Measurements from ENCODE around the gene CA14.

DNA sequence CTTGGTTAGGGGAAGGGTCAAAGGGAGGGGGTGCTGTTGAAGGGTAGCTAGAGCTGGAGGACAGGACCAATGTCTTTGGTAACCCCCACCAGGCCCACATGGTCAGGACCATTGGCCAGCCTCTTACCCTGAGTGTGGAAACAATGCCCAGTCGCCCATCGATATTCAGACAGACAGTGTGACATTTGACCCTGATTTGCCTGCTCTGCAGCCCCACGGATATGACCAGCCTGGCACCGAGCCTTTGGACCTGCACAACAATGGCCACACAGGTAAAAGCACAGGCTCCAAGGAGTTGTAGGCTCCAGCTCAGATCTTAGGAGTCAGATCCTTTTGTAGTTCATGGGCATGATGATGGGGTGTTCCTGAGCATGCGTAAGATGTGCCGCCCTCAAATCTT, 3.8 kb downstream of the CA14 start:
- TF ChIP-seq CBX8 (IDR thresholded peaks at IDR 0.05) (no peak), RFX5 (IDR thresholded peaks at IDR 0.05) (no peak), HOXB5 (CRISPR knock-in tag; IDR thresholded peaks at IDR 0.05) (no peak), POLR2A (IDR thresholded peaks at IDR 0.05; ENCODE audit: low read length) (no peak), MYC (IDR thresholded peaks at IDR 0.05; ENCODE audit: borderline replicate concordance, low read length) (no peak), ZFP36 (IDR thresholded peaks at IDR 0.05; ENCODE audit: borderline replicate concordance, partially characterized antibody) (no peak), POLR2AphosphoS2 (conservative IDR thresholded peaks at IDR 0.05; ENCODE audit: low read length) (no peak), JUN (IDR thresholded peaks at IDR 0.05) (no peak), ZNF302 (CRISPR knock-in tag; IDR thresholded peaks at IDR 0.05) (no peak)
- TF ChIP-seq, protein P1, sequence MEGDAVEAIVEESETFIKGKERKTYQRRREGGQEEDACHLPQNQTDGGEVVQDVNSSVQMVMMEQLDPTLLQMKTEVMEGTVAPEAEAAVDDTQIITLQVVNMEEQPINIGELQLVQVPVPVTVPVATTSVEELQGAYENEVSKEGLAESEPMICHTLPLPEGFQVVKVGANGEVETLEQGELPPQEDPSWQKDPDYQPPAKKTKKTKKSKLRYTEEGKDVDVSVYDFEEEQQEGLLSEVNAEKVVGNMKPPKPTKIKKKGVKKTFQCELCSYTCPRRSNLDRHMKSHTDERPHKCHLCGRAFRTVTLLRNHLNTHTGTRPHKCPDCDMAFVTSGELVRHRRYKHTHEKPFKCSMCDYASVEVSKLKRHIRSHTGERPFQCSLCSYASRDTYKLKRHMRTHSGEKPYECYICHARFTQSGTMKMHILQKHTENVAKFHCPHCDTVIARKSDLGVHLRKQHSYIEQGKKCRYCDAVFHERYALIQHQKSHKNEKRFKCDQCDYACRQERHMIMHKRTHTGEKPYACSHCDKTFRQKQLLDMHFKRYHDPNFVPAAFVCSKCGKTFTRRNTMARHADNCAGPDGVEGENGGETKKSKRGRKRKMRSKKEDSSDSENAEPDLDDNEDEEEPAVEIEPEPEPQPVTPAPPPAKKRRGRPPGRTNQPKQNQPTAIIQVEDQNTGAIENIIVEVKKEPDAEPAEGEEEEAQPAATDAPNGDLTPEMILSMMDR (IDR thresholded peaks at IDR 0.05): no peak
- TF ChIP-seq, protein P2, sequence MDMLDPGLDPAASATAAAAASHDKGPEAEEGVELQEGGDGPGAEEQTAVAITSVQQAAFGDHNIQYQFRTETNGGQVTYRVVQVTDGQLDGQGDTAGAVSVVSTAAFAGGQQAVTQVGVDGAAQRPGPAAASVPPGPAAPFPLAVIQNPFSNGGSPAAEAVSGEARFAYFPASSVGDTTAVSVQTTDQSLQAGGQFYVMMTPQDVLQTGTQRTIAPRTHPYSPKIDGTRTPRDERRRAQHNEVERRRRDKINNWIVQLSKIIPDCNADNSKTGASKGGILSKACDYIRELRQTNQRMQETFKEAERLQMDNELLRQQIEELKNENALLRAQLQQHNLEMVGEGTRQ (IDR thresholded peaks at IDR 0.05): no peak
- TF ChIP-seq, protein P3, sequence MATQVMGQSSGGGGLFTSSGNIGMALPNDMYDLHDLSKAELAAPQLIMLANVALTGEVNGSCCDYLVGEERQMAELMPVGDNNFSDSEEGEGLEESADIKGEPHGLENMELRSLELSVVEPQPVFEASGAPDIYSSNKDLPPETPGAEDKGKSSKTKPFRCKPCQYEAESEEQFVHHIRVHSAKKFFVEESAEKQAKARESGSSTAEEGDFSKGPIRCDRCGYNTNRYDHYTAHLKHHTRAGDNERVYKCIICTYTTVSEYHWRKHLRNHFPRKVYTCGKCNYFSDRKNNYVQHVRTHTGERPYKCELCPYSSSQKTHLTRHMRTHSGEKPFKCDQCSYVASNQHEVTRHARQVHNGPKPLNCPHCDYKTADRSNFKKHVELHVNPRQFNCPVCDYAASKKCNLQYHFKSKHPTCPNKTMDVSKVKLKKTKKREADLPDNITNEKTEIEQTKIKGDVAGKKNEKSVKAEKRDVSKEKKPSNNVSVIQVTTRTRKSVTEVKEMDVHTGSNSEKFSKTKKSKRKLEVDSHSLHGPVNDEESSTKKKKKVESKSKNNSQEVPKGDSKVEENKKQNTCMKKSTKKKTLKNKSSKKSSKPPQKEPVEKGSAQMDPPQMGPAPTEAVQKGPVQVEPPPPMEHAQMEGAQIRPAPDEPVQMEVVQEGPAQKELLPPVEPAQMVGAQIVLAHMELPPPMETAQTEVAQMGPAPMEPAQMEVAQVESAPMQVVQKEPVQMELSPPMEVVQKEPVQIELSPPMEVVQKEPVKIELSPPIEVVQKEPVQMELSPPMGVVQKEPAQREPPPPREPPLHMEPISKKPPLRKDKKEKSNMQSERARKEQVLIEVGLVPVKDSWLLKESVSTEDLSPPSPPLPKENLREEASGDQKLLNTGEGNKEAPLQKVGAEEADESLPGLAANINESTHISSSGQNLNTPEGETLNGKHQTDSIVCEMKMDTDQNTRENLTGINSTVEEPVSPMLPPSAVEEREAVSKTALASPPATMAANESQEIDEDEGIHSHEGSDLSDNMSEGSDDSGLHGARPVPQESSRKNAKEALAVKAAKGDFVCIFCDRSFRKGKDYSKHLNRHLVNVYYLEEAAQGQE (IDR thresholded peaks at IDR 0.05): no peak
- TF ChIP-seq, protein P4, sequence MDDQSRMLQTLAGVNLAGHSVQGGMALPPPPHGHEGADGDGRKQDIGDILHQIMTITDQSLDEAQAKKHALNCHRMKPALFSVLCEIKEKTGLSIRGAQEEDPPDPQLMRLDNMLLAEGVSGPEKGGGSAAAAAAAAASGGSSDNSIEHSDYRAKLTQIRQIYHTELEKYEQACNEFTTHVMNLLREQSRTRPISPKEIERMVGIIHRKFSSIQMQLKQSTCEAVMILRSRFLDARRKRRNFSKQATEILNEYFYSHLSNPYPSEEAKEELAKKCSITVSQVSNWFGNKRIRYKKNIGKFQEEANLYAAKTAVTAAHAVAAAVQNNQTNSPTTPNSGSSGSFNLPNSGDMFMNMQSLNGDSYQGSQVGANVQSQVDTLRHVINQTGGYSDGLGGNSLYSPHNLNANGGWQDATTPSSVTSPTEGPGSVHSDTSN (IDR thresholded peaks at IDR 0.05): no peak
